GF-D8 (cell line): ENCODE data around the gene DCAF17.

Experiments
- DNase-seq: peaks from one replicate; lab custom pipeline; 2025; lab: John Stamatoyannopoulos, UW

Gene DCAF17

GRCh38 chr2:171434013-171434989 is at the start of gene DCAF17:
Gene DCAF17 (plus strand): TSS chr2:171434226. CDS start chr2:171434578, 352 bp downstream.
- peak; percentile 95 for DNase-seq

GRCh38 chr2:171386627-171387026 is 47.4 kb upstream of the DCAF17 start:
- DNase-seq = no peak

- DNase-seq = no peak
Observed at GRCh38 chr2:171387052-171387451, 47.0 kb upstream of the DCAF17 start.

- no peak for DNase-seq
Observed at GRCh38 chr2:171389325-171389724, 44.7 kb upstream of the DCAF17 start.

- no peak for DNase-seq
Observed at GRCh38 chr2:171389780-171390179, 44.2 kb upstream of the DCAF17 start.

GRCh38 chr2:171390941-171391516 is 43.0 kb upstream of the DCAF17 start:
- no peak for DNase-seq

GRCh38 chr2:171391532-171391931 is 42.5 kb upstream of the DCAF17 start:
- no peak for DNase-seq

- DNase-seq = no peak
Observed at GRCh38 chr2:171393487-171393886, 40.5 kb upstream of the DCAF17 start.

GRCh38 chr2:171394164-171394740 is 39.8 kb upstream of the DCAF17 start:
- DNase-seq = peak; percentile 84

GRCh38 chr2:171399292-171399691 is 34.7 kb upstream of the DCAF17 start:
- no peak for DNase-seq

- DNase-seq = no peak
Observed at GRCh38 chr2:171400395-171400794, 33.6 kb upstream of the DCAF17 start.

- no peak for DNase-seq
Observed at GRCh38 chr2:171401947-171402346, 32.1 kb upstream of the DCAF17 start.

- no peak for DNase-seq
Observed at GRCh38 chr2:171402906-171403580, 31.0 kb upstream of the DCAF17 start.

GRCh38 chr2:171404261-171404660 is 29.8 kb upstream of the DCAF17 start:
- DNase-seq = no peak

GRCh38 chr2:171404719-171405118 is 29.3 kb upstream of the DCAF17 start:
- DNase-seq = no peak

- no peak for DNase-seq
Observed at GRCh38 chr2:171405546-171405945, 28.5 kb upstream of the DCAF17 start.

- no peak for DNase-seq
Observed at GRCh38 chr2:171406044-171406443, 28.0 kb upstream of the DCAF17 start.

GRCh38 chr2:171407030-171407675 is 26.9 kb upstream of the DCAF17 start:
- peak; percentile 23 for DNase-seq

GRCh38 chr2:171407676-171408044 is 26.4 kb upstream of the DCAF17 start:
- no peak for DNase-seq

GRCh38 chr2:171409436-171409971 is 24.5 kb upstream of the DCAF17 start:
- DNase-seq = no peak

GRCh38 chr2:171410101-171410500 is 23.9 kb upstream of the DCAF17 start:
- DNase-seq = no peak

GRCh38 chr2:171410624-171411023 is 23.4 kb upstream of the DCAF17 start:
- no peak for DNase-seq
